ENCODE results near the gene LGR4. TPM values are rescaled to one million over a fixed set of nuclear protein-coding genes. Genes with fewer than 3 reads are reported as not detected.

Gene LGR4
- polyA plus RNA-seq, 4 donors: 120 to 160 (median 134) TPM

Other genes with a start within 250 kb of the LGR4 start
- 10 to 100 TPM; 24.3 to 39.4 (median 30.0) TPM for gene CCDC34, start 109.6 kb downstream of the LGR4 start, polyA plus RNA-seq (ENCODE audit: insufficient read length in 4 of 4)
- gene LIN7C, start 34.0 kb upstream of the LGR4 start, polyA plus RNA-seq (ENCODE audit: insufficient read length in 4 of 4): 10 to 100 TPM; 20.1 to 31.1 (median 24.1) TPM
- gene BDNF, start 227.7 kb upstream of the LGR4 start, polyA plus RNA-seq (ENCODE audit: insufficient read length in 4 of 4): 1 to 10 TPM; 1.3 to 2.2 (median 1.4) TPM